ENCODE results near the gene KIAA0319L.

The KIAA0319L gene

GRCh38 chr1:35570589-35571137, 13.5 kb upstream of the KIAA0319L start:
- H3K4me3 ChIP-seq: no peak overlapping the region
- no peaks in the 10 kb centered on the region for H3K9me3 ChIP-seq (ENCODE audit: low read depth, low read length)
- no peak overlapping the region for H3K27ac ChIP-seq
- no peaks in the 10 kb centered on the region for H3K36me3 ChIP-seq (ENCODE audit: insufficient read depth, low read length)
- H3K9ac ChIP-seq (ENCODE audit: insufficient read length): no peak overlapping the region
- DNase-seq (ENCODE audit: low read depth, low spot score): no peak
- TF ChIP-seq FOXP2 (optimal IDR thresholded peaks at IDR 0.05; ENCODE audit: control extremely low read depth, extremely low read length, insufficient read depth): no peak
- TF ChIP-seq POLR2AphosphoS5 (IDR thresholded peaks at IDR 0.05; ENCODE audit: borderline replicate concordance, low read depth, low read length): no peak
- TF ChIP-seq EZH2 (IDR thresholded peaks at IDR 0.05): no peak

GRCh38 chr1:35569936-35570335, 12.7 kb upstream of the KIAA0319L start:
- H3K36me3 ChIP-seq (ENCODE audit: insufficient read depth, low read length): no peaks in the 10 kb centered on the region
- no peak overlapping the region for H3K4me3 ChIP-seq
- H3K27ac ChIP-seq: no peak overlapping the region
- DNase-seq (ENCODE audit: low read depth, low spot score): no peak
- no peak overlapping the region for H3K9ac ChIP-seq (ENCODE audit: insufficient read length)
- H3K9me3 ChIP-seq (ENCODE audit: low read depth, low read length): no peaks in the 10 kb centered on the region
- TF ChIP-seq EZH2 (IDR thresholded peaks at IDR 0.05): no peak
- TF ChIP-seq POLR2AphosphoS5 (IDR thresholded peaks at IDR 0.05; ENCODE audit: borderline replicate concordance, low read depth, low read length): no peak
- no peak for TF ChIP-seq FOXP2 (optimal IDR thresholded peaks at IDR 0.05; ENCODE audit: control extremely low read depth, extremely low read length, insufficient read depth)

- Histone ChIP-seq H3K36me3 (ENCODE audit: insufficient read depth, low read length) (no peaks in the 10 kb centered on the region), H3K4me3 (no peak overlapping the region), H3K9ac (ENCODE audit: insufficient read length) (no peak overlapping the region), H3K9me3 (ENCODE audit: low read depth, low read length) (no peaks in the 10 kb centered on the region), H3K27ac (no peak overlapping the region)
- TF ChIP-seq POLR2AphosphoS5 (IDR thresholded peaks at IDR 0.05; ENCODE audit: borderline replicate concordance, low read depth, low read length) (no peak), EZH2 (IDR thresholded peaks at IDR 0.05) (no peak), FOXP2 (optimal IDR thresholded peaks at IDR 0.05; ENCODE audit: control extremely low read depth, extremely low read length, insufficient read depth) (no peak)
- peak; percentile 37 for DNase-seq (ENCODE audit: low read depth, low spot score)
Observed at GRCh38 chr1:35568975-35569395, 11.8 kb upstream of the KIAA0319L start.

GRCh38 chr1:35567947-35568558, 10.8 kb upstream of the KIAA0319L start:
- no peak overlapping the region for H3K4me3 ChIP-seq
- H3K36me3 ChIP-seq (ENCODE audit: insufficient read depth, low read length): no peaks in the 10 kb centered on the region
- DNase-seq (ENCODE audit: low read depth, low spot score): no peak
- no peak overlapping the region for H3K27ac ChIP-seq
- H3K9me3 ChIP-seq (ENCODE audit: low read depth, low read length): no peaks in the 10 kb centered on the region
- TF ChIP-seq EZH2 (IDR thresholded peaks at IDR 0.05) (no peak), POLR2AphosphoS5 (IDR thresholded peaks at IDR 0.05; ENCODE audit: borderline replicate concordance, low read depth, low read length) (0 out of 2 replicates have a peak, but pooled peaks have one; percentile 5), FOXP2 (optimal IDR thresholded peaks at IDR 0.05; ENCODE audit: control extremely low read depth, extremely low read length, insufficient read depth) (no peak)
- H3K9ac ChIP-seq (ENCODE audit: insufficient read length): no peak overlapping the region

GRCh38 chr1:35565742-35566133, 8.5 kb upstream of the KIAA0319L start:
- TF ChIP-seq POLR2AphosphoS5 (IDR thresholded peaks at IDR 0.05; ENCODE audit: borderline replicate concordance, low read depth, low read length) (no peak), EZH2 (IDR thresholded peaks at IDR 0.05) (no peak), FOXP2 (optimal IDR thresholded peaks at IDR 0.05; ENCODE audit: control extremely low read depth, extremely low read length, insufficient read depth) (no peak)
- DNase-seq (ENCODE audit: low read depth, low spot score): no peak
- Histone ChIP-seq H3K9ac (ENCODE audit: insufficient read length) (no peak overlapping the region), H3K4me3 (no peak overlapping the region), H3K9me3 (ENCODE audit: low read depth, low read length) (no peaks in the 10 kb centered on the region), H3K27ac (no peak overlapping the region), H3K36me3 (ENCODE audit: insufficient read depth, low read length) (no peaks in the 10 kb centered on the region; the same call in 1 of the 2 replicates)

GRCh38 chr1:35564884-35565741, 7.9 kb upstream of the KIAA0319L start:
- no peak overlapping the region for H3K9ac ChIP-seq (ENCODE audit: insufficient read length)

GRCh38 chr1:35564037-35564883, 7.1 kb upstream of the KIAA0319L start:
- TF ChIP-seq FOXP2 (optimal IDR thresholded peaks at IDR 0.05; ENCODE audit: control extremely low read depth, extremely low read length, insufficient read depth) (no peak), POLR2AphosphoS5 (IDR thresholded peaks at IDR 0.05; ENCODE audit: borderline replicate concordance, low read depth, low read length) (no peak), EZH2 (IDR thresholded peaks at IDR 0.05) (no peak)
- Histone ChIP-seq H3K27ac (no peak overlapping the region), H3K9me3 (ENCODE audit: low read depth, low read length) (no peaks in the 10 kb centered on the region), H3K36me3 (ENCODE audit: insufficient read depth, low read length) (no peaks in the 10 kb centered on the region; the same call in 1 of the 2 replicates), H3K4me3 (no peak overlapping the region), H3K9ac (ENCODE audit: insufficient read length) (no peak overlapping the region)
- peak; percentile 35 for DNase-seq (ENCODE audit: low read depth, low spot score)

More at GRCh38 chr1:35564884-35565741, 7.9 kb upstream of the KIAA0319L start:
- H3K4me3 ChIP-seq: no peak overlapping the region
- TF ChIP-seq FOXP2 (optimal IDR thresholded peaks at IDR 0.05; ENCODE audit: control extremely low read depth, extremely low read length, insufficient read depth): no peak
- no peak for DNase-seq (ENCODE audit: low read depth, low spot score)
- H3K27ac ChIP-seq: no peak overlapping the region
- no peaks in the 10 kb centered on the region for H3K9me3 ChIP-seq (ENCODE audit: low read depth, low read length)
- H3K36me3 ChIP-seq (ENCODE audit: insufficient read depth, low read length): no peaks in the 10 kb centered on the region; the same call in 1 of the 2 replicates
